GM19043 (cell line): Measurements from ENCODE around the gene PDSS2.
"Not testable (repeated sequence)": the region's sequence is repeated elsewhere in the genome, so short reads cannot be mapped to it uniquely, and the experiment has no call there.

Source experiments
- ATAC-seq: cut with Tn5 transposase; IDR thresholded peaks from one replicate; pipeline ENCODE4 v1.9.1; 2021; ENCODE audit warnings: low read depth; ENCODE audit not compliant: unreplicated experiment

Gene PDSS2

DNA sequence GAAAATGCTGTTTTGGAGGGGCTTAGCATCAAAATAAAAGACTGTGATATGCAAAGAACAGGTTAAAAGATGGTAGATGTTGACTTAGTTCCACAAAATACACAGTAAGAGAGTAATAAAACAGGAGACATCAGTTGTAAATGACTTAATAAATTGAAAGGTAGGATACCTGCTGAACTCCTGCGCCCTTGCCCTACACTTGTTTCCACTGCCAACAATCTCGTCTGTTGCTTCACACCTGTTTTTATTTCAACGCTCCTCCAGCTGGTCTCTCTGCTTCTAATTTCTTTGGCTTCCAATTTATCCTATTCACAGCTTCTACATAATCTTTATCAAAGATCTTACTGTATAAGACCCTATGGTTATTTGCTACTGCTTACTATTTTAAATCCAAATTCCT is 228.1 kb downstream of the PDSS2 start:
- no peak for ATAC-seq

GRCh38 chr6:107230448-107230847 is 228.9 kb downstream of the PDSS2 start:
- ATAC-seq: no peak

DNA sequence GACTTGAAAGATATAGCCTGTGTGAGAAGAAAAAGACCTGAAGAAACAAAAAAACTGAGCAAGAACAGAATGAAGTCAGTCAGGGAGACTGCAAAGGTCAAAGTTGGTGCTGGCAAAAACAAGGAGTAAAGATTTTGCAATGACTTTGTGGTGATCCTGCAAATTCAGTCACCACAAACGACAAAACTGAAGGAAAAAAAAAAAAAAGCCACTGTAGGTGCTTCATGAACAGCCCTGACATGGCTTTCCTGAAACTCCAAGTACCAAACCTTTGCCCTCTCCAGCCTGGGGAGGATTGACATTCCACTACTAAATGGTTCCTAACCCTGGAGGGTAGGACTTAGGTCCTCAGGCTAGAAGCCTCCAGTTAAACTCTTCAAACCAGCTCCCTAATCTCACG is 229.3 kb downstream of the PDSS2 start:
- ATAC-seq: no peak

DNA sequence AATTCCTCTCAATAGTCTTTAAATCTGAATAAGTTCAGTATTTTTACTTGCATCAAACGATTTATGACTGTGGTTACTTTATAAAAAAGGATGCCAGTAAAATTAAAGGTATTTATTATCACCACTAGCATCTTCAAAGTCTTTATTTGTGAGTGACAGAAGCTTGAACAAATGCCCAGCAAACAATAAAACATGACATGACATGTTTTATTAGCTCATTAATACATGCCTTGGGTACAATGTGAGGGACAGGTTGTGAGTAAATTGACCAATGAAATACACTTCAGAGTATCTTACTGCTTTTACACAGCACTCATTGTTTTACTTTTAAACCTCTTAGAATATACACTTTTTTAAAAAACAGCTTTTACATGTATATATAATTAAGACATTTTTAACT is 230.6 kb downstream of the PDSS2 start:
- no peak for ATAC-seq

DNA sequence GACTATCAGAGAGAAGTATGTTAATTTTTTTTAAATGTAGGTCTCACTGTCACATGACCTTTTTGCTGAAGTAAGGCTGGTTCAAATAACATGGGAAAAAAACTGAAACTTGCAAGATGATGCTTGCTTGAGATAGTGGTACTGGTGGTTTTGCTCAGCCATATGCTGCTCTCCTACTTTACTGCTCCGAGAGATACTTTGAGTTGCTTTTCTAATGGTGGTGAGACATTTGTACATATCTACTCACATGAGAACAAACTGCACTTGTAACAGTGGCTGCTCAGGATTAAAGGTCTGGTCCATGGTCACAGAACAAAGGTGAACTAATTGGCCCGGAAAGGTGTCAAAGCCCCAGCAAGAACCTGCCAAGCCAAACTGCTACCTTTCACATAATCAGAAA is 237.8 kb downstream of the PDSS2 start:
- no peak for ATAC-seq

DNA sequence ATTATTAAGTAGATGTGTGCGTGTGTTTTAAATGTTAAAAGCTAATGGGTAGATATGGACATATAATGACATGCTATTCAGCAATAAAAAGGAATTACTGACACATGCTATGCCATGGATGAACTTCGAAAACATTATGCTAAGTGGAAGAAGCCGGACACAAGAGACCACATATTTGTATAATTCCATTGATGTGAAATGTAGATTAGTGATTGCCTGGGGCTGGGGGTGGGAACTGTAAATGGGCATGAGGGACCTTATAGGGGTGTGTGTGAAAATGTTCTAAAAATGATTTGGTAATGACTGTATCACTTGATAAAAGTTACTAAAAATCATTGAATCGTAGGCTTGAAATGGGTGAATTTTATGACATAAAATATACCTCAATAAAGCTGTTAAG is 239.5 kb downstream of the PDSS2 start:
- ATAC-seq: no peak

GRCh38 chr6:107218142-107218541 is 241.2 kb downstream of the PDSS2 start:
- ATAC-seq: no peak

DNA sequence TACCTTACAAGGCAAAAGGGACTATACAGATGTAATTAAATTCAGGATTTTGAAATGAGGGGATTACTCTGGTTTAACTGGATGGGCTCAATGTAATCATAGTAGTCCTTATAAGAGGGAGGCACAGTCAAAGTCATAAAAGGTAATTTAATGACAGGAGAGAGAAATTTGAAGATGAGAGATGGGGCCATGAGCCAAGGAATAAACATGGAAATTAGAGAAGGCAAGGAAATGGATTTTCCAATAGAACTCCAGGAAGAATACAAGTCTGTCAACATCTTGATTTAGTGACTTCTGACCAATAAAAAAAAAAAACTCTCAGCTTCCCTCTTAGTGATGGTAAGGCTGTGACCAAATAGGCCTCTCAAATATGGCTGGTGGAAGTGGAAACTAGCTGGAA is 242.1 kb downstream of the PDSS2 start:
- no peak for ATAC-seq

DNA sequence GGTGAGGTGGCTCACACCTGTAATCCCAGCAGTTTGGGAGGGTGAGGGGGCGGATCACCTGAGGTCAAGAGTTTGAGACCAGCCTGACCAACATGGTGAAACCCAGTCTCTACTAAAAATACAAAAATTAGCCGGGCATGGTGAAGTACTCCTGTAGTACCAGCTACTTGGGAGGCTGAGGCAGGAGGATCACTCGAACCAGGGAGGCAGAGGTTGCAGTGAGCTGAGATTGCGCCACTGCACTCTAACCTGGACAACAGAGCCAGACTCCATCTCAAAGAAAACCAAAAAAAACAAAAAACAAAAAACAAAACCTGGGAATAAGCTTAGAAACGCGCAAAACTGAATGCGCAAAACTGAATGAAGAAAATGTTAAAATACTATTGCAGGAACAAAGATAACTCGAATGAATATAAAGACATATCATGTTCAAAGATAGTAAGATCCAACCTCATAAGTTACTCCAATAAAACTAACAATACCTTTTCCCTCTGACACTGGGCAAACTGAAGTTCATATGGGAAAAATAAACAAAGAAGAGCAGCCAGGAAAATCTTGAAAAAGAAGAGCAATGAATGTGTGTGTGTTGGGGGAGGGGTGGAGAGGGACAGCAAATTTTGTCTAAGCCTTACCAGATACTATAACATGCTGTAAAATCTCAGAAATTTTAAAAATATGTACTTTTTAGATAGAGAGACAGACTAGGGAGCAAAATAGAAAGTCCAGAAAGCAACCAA is 243.0 kb downstream of the PDSS2 start:
- ATAC-seq: no peak

DNA sequence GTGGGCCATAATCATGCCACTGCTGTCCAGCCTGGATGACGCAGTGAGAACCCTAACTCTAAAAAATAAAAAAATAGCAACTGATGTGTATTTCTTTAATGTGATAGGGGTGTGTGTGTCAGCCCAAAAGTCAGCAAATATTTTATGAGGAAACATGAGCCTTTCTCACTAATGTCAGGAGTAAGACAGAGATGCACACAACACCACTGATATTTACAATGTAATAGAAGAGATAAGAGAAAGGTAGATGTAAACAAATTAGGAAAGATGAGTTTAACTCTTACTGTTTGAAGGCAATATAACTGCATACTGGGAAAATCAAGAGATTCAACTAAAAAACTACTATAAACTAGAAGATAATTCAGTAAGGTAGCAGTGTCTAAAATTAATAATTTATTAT is 244.0 kb downstream of the PDSS2 start:
- no peak for ATAC-seq

- ATAC-seq: no peak
Measured at GRCh38 chr6:107214655-107215054, 244.7 kb downstream of the PDSS2 start.

DNA sequence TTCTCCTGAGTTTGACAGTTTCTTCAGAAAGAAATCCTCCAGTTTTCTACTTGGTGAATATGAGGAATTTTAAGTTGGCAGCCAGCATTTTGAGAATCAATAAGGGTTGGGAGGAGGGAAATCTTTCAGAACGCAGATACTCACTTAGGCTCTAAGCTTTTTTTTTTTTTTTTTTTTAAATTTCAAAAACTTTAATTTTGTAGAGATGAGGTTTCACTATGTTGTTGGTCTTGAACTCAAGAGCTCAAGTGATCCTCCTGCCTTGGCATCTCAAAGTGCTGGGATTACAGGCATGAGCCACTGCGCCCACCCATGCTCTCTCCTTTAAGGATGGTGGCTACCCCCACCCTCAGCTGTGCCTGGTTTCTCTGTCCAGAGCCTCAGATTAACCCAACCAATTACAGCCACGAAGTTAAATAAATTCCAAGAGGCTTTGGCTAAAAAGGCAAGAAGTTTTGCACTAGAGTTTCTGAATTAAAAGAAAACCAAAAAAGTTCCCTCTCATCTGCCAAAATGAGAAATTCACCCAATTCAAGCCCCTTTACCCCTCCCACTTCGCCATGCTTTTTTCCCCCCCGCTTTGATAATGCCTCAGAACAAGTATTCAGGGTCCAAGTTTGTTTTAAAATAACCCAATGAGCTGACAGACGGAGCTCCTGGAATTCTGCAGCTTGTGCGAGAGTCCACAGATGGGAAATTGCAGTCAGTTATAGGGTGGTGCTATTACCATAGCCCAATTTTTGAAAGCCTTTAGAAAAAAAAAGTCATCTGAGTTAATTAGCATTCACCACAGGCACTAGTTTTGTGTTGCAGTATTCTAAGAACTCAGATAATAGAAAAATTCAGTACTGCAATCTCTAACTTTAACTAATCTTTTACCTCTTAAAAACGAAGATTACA is 249.7 kb downstream of the PDSS2 start:
- no peak for ATAC-seq

GRCh38 chr6:107207251-107207873 is 252.0 kb downstream of the PDSS2 start:
- ATAC-seq: no peak

- ATAC-seq: no peak
Measured at GRCh38 chr6:107205058-107205998, 254.0 kb downstream of the PDSS2 start.

GRCh38 chr6:107202876-107203468 is 256.4 kb downstream of the PDSS2 start:
- ATAC-seq: no peak

DNA sequence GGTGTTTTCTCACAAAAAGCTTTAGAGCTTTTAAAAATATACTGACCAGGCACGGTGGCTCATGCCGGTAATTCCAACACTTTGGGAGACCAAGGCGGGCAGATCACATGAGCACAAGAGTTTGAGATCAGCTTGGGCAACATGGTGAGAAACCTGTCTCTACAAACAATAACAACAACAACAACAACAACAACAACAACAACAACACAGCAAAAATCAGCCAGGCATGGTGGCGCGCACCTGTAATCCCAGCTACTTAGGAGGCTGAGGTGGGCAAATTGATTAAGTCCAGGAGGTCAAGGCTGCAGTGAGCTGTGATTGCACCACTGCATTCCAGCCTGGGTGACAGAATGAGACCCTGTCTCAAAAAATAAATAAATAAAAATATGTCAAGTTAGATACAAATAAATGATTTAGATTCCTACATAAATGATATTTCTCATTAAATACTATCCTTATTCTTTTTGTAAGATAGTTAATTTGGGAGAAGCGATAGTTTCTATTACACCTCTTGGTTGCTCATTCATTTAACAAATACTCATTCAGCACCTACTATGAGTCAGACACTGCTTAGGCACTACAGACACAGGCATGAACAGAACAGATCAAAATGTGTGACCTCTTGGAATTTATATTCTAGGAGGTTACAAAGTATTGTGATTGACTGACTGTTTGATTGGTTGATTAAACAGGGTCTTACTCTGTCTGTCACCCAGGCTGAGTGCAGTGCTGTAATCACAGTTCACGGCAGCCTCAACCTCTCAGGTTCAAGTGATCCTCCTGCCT is 260.5 kb downstream of the PDSS2 start:
- ATAC-seq: no peak

- ATAC-seq: no peak
Measured at GRCh38 chr6:107196152-107196551, 263.2 kb downstream of the PDSS2 start.

- ATAC-seq: not testable (repeated sequence)
Measured at GRCh38 chr6:107194723-107195122, 264.6 kb downstream of the PDSS2 start.

DNA sequence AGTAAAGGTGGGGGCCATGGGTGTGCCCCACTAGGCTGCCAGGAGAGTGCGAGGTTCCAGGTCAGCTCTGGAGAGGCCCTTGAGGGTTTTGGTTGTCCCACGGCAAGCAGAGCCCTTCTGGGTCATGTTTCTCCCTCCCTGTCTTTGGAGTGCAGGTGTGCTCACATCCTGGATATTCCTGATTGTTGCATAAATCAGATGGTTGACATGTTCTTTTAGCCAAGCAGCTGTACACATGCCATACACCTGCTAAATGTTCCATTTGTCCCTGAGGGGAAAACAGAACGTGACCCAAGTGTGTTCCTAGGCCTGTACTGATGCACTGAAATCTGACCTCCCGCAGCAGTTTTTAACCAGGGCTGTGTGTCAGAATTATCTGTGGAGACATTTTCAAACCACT is 266.5 kb downstream of the PDSS2 start:
- no peak for ATAC-seq
